Measurements from ENCODE around the gene NHLRC4. TPM values are rescaled to one million over a fixed set of nuclear protein-coding genes. Genes with fewer than 3 reads are reported as not detected.

NHLRC4 gene
- total and polyA plus RNA-seq, 2 of the 8 experiments (the other 6 are each of a cell fraction or from before 2014, with no cell fraction given): 0.60 to 0.76 TPM

DNA sequence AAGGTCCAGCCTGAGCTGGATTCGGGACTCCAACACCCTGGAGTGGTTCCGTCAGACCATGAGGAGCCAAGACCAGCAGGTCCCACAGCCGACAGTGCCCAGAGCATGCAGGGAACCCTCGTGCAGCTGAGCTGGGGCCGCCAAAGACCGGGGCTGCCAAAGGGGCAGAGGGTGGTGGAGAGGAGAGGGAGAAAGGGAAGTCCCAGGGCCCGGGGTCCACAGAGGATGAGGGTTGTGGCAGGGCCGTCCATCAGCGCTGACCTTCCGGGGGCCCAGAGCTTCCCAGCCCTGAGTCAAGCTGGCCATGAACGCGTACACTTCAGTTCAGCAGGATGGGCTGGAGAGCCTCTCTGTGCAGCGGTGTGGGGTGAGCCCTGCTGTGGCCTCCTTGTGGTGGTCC, 46.0 kb upstream of the NHLRC4 start (continued):
- TF ChIP-seq E2F6 (IDR thresholded peaks at IDR 0.05) (no peak), EGR1 (IDR thresholded peaks at IDR 0.05; ENCODE audit: borderline replicate concordance, low read depth, low read length) (no peak), TEAD4 (IDR thresholded peaks at IDR 0.05; ENCODE audit: low read depth, low read length) (no peak)

Data from H1 (cell line).